Measurements from ENCODE around the gene CBX5. TPM values are rescaled to one million over a fixed set of nuclear protein-coding genes. Genes with fewer than 3 reads are reported as not detected.

The CBX5 gene
- total and polyA plus RNA-seq, 9 of the 15 experiments (the other 6 are each of a cell fraction or from before 2014, with no cell fraction given), result 32.6 to 102 (median 59.2) TPM

- H3K4me1 ChIP-seq (replicated peaks in 1 of 2; ENCODE audit: control insufficient read depth in 2 of 2, insufficient read depth in 2 of 2, low read length in 2 of 2), result peaks cover 4 to 22% of the 10 kb centered on the region in 2 experiments; a peak in 3 of 5 replicates
- under 1% methylated on average over 11 of the region's 11 CpGs for WGBS (ENCODE audit: insufficient coverage, low coverage, missing lambda C conversion rate)
- DNase-seq (ENCODE audit: extremely low read depth in 1 of 4, low spot score in 3 of 4) (peak in 2 of 4 experiments; percentile 8 to 61), ATAC-seq (no peak), FAIRE-seq (no peak)
- H4K20me1 ChIP-seq (replicated peaks; ENCODE audit: control insufficient read depth, insufficient read depth, low read length), result peaks cover 65% of the 10 kb centered on the region
- in situ Hi-C loops (cut with MboI), result no loop called here
- no peaks in the 10 kb centered on the region for H3K9me1 ChIP-seq (ENCODE audit: control insufficient read depth, insufficient read depth, low read length)
- H3K9me3 ChIP-seq (replicated peaks; ENCODE audit: control insufficient read depth, insufficient read depth, low read depth, low read length), result no peaks in the 10 kb centered on the region
- H3K36me3 ChIP-seq (ENCODE audit: control insufficient read depth, insufficient read depth, low read length), result peaks cover 86% of the 10 kb centered on the region
- peak overlapping the region; percentile 99 for H3K27ac ChIP-seq (ENCODE audit: extremely low read depth, low read depth, low read length)
- ChIA-PET CTCF (ENCODE audit: low intra/inter-chr PET ratio) (no interaction called here), POLR2A (interaction anchor here (0.6 to 5.3 kb wide), 12 partner anchors 11 to 155 kb away, joined by 3 to 110 read pairs (median 5); partner anchors contain the start of gene COPZ1)
- BruUV-seq (replicated peaks), result no TSS peak
- no peak overlapping the region for H2AFZ ChIP-seq (ENCODE audit: low read depth, low read length)
- H3K27me3 ChIP-seq (ENCODE audit: control insufficient read depth in 2 of 2, insufficient read depth in 2 of 2, low read length in 2 of 2), result no peaks in the 10 kb centered on the region
- intact Hi-C loops (cut with micrococcal nuclease), result no loop called here
- peak overlapping the region; percentile 100 for H3K4me2 ChIP-seq (ENCODE audit: insufficient read depth, low read length)
- H3K4me3 ChIP-seq, result peak overlapping the region; percentile 71
- H3K9ac ChIP-seq (ENCODE audit: insufficient read depth in 1 of 2, low read depth in 2 of 2, low read length in 2 of 2), result peak overlapping the region; percentile 86 to 100
- peaks cover 95% of the 10 kb centered on the region for H3K79me2 ChIP-seq (ENCODE audit: control insufficient read depth, insufficient read depth, low read length)
- TF ChIP-seq SRSF7 (optimal IDR thresholded peaks at IDR 0.05; ENCODE audit: low read depth, low read length) (no peak), SNRNP70 (optimal IDR thresholded peaks at IDR 0.05; ENCODE audit: low read depth, low read length) (peak; percentile 83), CHD2 (IDR thresholded peaks at IDR 0.05; ENCODE audit: low read depth, low read length) (no peak), EGR1 (conservative IDR thresholded peaks at IDR 0.05) (peak; percentile 28; the same call in 1 of the 2 replicates), ZNF23 (CRISPR knock-in tag; IDR thresholded peaks at IDR 0.05) (no peak), ZNF384 (IDR thresholded peaks at IDR 0.05; ENCODE audit: low read depth, low read length) (no peak), MLLT1 (IDR thresholded peaks at IDR 0.05) (0 out of 4 replicates have a peak, but pooled peaks of 1 of the 2 experiments have one; percentile 3), RBM39 (optimal IDR thresholded peaks at IDR 0.05; ENCODE audit: low read depth, low read length) (peak; percentile 59), MAZ (CRISPR knock-in tag; conservative IDR thresholded peaks at IDR 0.05 in 1 of 2, IDR thresholded peaks at IDR 0.05 in 1 of 2) (0 out of 4 replicates have a peak, but pooled peaks of 1 of the 2 experiments have one; percentile 23), NKRF (IDR thresholded peaks at IDR 0.05; ENCODE audit: borderline replicate concordance) (0 out of 2 replicates have a peak, but pooled peaks have one; percentile 41), HMG20A (CRISPR knock-in tag; conservative IDR thresholded peaks at IDR 0.05) (no peak), MNT (conservative IDR thresholded peaks at IDR 0.05) (0 out of 4 replicates have a peak, but pooled peaks of 1 of the 2 experiments have one; percentile 2)
These were observed 3.1 kb upstream of the CBX5 start for GRCh38 chr12:54282949-54283593.
